GM19395 (cell line): ENCODE results near the gene C9orf50.

ENCODE experiments used
- ATAC-seq: cut with Tn5 transposase; IDR thresholded peaks from one replicate; pipeline ENCODE4 v1.9.1; 2021; ENCODE audit warnings: mild to moderate bottlenecking, moderate library complexity; ENCODE audit not compliant: unreplicated experiment

The C9orf50 gene

DNA sequence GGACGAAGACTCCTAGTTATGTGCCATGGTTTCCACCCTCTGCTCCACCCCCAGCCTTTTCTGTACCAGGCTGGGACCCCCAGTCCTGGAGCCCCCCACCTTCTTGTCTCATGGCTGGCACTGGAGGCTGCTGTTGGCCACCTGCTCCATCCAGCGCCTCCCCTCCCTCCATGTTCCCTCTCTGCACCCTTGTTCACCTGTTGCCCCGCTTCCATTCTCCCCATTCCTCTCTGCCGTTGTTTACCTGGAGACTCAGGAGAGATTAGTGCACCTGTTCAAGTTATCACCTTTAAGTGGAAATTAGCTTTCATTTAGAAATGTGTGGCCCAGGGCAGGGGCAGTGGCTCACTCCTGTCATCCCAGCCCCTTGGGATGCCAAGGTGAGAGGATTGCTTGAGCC is 12.3 kb upstream of the C9orf50 start:
- ATAC-seq = no peak

DNA sequence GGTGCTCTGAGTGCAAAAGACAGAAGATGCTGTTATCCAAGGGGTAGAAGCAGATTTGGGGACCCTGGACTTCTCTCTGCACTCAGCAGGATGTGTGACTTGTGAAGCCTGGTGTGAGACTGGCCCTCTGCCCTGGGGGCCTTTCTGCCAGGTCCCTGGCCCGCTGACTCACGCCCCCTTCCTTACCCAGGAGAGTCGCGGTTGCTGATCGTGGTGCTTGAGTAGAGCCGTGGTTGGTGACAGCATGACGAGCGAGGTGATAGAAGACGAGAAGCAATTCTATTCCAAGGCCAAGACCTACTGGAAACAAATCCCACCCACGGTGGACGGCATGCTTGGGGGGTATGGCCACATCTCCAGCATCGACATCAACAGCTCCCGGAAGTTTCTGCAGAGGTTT is 11.6 kb upstream of the C9orf50 start:
- no peak for ATAC-seq

- no peak for ATAC-seq
These were observed 10.8 kb upstream of the C9orf50 start for GRCh38 chr9:129631674-129632129.

- ATAC-seq = no peak
These were observed 10.2 kb upstream of the C9orf50 start for GRCh38 chr9:129630967-129631673.

DNA sequence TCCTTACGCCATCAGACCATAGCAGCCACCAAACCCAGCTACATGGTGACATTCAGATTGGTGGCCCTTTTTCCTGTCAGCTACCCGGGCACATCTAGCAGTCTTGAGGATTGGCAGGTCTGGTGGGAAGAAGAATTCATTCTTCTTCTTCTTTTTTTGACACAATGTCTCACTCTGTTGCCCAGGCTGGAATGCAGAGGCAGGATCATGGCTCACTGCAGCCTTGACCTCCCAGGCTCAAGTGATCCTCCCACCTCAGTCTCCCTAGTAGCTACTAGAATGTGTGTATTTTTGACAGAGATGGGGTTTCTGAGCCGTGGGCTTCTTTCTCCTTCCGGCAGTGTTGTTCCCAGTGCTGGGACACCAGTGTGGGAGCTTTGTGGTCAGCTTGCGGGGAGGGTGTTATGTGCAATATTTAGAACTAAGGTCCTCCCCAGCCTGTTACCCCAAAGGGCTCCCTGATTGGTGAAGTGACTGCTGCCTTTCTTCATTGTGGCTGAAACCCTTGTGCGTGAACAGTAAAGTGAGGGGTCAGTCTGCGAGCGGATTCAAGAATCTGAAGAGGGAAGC is 8.4 kb upstream of the C9orf50 start:
- no peak for ATAC-seq

DNA sequence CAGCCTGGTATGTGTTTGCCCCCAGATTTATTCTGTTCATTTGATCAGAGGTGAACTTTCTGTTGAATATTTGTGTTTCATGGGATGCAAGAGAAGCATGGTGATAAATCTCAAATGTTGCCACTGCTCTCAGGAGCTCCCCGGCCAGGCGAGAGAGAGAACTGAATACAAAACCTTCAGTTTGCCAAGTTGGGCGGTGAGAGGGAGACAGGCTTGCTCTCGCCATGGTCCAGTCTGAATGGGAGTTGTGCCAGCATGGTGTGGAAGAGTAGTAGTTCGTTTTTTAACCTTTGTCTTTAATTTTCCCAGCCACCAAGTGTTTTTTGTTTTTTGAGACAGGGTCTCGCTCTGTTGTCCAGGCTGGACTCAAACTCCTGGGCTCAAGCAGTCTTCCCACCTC is 7.8 kb upstream of the C9orf50 start:
- ATAC-seq = no peak

DNA sequence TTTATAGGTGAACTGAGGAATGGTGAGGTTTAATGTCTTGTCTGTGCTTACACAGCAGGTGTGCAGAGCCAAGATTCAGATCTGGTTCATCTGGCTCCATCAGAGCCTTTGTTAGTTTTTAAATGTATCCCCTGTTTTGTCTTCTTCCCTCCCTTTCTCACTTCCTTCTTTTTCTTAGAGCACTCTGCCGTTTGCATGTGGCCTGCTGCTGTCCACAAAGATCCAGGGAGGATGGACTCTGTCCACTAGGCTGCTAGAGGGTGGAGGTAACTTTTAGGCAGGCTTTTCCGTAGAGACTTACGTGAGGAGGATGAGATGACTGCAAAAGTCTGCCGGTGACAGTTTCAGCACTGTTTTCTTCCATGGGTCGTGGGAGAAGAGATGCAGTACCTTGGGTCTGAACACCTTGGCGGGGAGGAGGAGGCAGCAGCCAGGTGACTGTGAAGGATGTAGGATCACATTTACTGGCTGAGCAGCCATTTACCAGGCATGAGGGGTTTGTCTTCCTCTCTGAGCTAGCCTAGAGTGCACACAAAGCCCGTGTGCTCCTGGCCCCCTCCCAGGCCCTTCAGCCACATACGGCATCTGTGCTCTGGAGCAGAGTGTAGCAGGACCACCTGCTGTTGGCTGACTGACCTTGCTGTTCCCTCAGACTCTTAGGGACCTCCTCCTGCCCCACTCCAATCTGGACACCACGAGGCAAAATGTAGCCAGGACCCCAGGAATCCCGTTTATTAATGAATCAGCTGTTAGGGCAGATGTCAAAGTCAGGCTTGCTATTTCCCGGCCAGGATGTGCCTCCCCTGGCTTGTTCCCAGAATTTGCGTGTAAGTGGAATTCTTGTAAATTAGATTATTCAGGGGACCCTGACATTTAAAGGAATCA is 6.9 kb upstream of the C9orf50 start:
- ATAC-seq = no peak

GRCh38 chr9:129626625-129627284 is 5.9 kb upstream of the C9orf50 start:
- peak; percentile 35 for ATAC-seq

DNA sequence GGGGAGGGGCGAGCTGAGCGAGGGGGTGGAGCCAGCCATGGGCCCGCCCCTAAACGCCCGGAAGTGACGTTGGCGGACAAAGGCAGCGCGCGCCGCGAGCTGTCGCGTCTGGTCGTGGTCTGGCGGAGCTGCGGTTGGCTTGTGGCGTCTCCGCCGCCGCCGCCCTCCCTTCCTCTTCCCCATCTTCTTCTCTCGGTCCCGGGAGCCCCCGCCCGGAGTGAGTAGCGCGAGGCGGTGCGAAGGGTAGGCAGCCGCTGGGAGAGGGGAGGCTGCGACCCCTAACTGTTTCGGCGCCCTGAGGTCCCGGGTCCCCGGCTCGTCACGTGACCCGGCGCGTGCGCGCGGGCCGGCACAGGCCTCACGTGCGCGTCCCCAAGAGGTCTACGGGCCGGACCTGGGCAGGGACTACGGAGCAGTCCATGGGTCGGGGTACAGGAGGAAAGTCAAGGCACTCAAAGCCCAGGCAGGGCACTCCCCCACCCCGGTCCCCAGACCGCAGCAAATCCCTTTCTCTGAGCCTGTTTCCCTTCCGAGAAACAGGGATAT is 5.3 kb upstream of the C9orf50 start, which contains the start of gene NTMT1:
TSS of gene NTMT1 (plus strand) at position 85 of the 546 bp plus-strand sequence. CDS start 6,541 bp downstream, outside the sequence.
- peak; percentile 77 for ATAC-seq

DNA sequence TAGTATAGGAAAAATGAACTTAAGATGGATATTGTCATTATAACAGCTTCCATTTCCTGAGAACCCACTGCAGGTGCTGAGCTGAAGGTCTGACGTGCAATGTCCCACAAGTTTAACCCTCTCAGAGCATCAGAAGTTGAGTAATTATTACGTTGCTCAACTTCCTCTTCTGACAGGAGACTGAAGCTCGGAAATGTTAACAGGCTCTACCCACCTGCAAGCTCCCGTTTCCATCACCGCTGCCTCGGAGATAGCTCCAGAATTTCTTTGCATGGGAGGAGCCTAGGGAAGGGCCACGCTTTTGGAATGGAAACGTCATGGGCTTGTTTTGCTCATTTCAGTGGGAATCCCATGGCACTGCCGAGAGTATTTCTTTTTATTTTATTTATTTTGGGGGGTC is 4.0 kb upstream of the C9orf50 start:
- ATAC-seq = no peak

- no peak for ATAC-seq
These were observed 3.4 kb upstream of the C9orf50 start for GRCh38 chr9:129624168-129624759.

DNA sequence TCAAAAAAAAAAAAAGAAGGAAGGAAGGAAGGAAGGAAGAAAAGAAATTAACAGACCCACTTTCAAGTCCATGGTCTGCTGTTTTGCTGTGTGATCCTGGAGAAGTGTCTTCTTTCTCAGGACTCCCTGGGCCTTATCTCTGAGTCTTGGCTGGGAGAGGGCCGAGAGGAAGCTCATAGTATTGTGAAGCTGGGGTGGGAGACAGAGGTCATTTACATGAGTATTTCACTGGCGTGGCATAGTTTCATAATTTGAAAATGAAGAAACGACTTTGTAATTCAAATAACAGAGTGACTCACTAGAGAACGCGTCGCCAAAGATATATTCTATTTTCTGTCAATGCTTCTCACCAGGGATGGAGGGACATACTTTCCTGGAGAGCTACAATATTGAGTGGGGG is 2.4 kb upstream of the C9orf50 start:
- ATAC-seq = no peak

DNA sequence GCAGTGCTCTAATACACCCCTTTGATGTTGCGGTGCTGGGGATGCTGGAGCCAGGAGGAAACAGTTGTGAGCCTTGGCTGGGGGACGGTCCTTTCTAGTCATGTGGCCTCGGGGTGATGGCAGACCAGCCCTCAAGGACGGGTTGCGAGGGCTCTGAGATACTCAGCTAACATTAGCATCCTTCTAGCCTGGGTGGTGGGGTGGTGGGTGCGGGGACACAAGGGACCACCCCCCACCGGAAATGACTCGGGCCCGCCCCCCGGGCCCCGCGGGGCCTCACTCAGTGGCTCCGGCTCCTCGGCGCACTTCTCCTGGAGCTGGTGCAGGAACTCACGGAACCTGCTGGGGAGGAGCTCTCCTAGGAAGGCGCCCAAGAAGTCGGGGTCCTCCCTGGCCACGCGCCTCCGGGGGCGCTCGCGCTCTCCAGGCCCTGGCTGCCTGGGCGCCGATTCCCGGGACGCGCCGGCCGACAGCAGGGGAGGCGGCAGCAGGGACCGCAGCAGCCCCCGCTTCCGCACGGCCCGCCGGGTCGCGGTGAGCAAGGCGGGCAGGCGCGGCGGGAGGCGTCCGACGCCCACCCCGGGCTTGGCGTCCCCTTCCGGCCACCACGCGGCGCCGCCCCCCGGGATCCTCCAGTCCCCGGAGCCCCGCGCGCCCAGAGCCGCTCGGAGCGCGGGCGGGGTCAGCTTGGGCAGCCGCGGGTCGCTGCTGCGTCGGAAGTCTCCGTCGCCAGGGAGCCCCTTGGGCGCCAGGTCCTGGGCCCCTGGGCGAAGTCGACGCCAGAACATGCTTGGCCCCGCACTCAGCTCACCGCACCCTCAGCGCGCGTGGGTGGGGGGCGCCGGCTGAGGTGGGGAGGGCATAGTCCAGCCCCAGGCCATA is 873 bp downstream of the C9orf50 start:
- ATAC-seq = no peak

- no peak for ATAC-seq
These were observed 3.7 kb downstream of the C9orf50 start for GRCh38 chr9:129617167-129617566.

DNA sequence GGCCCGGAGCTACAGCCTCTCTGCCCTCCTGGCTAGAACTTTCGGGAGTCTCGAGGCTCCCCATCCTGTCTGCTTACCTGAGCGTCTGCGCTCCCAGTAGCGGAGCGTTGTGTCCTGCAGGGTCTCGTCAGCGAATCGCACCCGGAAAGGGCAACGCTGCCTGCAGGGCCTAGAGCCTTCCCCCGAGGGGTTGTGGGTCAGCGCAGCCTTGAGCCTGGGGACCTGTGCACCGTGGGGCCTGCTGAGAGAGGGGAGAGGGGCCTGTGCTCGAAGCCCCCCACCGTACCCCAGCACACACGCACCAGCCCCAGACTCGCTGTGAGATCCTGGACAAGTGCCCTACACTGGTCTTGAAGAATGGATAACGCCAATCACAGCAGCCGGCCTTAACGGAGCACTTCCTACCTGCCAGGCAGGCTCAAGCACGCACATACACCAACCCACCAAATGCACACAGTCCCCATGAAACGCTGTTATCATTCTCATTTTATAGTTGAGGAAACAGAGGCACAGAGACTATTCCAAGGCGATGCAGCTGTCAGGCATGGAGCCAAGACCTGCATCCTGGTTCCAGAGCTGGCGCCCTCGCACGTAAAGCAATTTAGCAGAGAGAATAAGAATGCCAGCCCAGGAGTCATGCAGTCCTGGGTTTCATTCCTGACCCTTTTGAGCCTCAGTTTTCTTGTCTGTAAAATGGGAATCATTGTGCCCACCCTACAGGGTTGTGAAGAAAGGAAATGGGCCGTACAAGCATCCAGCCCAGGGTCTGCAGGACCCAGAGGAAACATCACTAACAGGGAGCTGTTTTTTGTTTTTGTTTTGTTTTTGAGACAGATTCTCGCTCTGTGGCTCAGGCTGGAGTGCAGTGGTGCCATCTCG is 5.3 kb downstream of the C9orf50 start:
- ATAC-seq = no peak

GRCh38 chr9:129614932-129615331 is 6.0 kb downstream of the C9orf50 start:
- no peak for ATAC-seq

DNA sequence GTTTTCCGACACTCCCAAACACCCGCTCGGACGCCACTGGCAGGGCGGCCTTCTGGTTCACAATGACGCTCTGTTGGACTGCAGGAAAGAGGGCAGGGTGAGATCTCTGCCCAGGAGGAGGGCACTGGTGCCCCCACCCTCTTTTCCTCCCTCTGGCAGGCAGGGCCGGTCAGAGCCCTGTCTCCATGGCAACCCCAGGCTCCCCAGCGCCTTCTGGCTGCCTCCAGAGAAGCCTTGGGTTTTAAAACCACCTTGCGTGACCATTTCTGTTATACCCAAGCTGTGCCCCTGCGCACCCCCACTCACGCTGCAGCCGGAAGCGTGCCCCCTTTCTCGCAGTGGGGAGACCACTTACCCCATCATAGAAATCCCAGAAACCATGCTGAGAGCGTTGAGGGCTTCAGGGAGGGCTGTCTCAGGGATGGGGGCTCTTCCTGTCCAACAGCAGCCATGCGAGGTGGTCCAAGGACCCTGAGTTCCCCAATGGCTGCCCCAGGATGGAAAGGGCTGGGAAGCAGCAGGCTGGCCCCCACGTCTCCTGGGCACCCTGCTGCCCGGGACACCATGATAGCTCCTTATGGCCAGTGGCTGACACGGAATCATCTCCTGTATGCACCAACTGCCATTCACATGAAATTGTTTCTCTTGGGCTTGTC is 7.3 kb downstream of the C9orf50 start:
- no peak for ATAC-seq
